Bronchial epithelial cell (primary cell): ENCODE measurements around the gene SLC46A3. TPM values are rescaled to one million over a fixed set of nuclear protein-coding genes. Genes with fewer than 3 reads are reported as not detected.

Experiments used
- DNase-seq: peaks from one replicate; pipeline ENCODE4 v3.0.0-alpha.2; 2010; ENCODE audit warnings: low read depth
- FAIRE-seq: peaks from 2 replicates; lab custom pipeline; 2011; peaks lifted over from hg19 to GRCh38; lab: Jason Lieb, UNC
- H3K27me3 ChIP-seq: 2 replicates; pipeline ENCODE4 v1.5.1; 2011; ENCODE audit warnings: low read length; ENCODE audit not compliant: control insufficient read depth, insufficient read depth
- H3K36me3 ChIP-seq: 2 replicates; pipeline ENCODE4 v1.5.1; 2011; ENCODE audit warnings: low read length; ENCODE audit not compliant: control insufficient read depth, insufficient read depth
- H3K4me3 ChIP-seq: 2 replicates; pipeline ENCODE4 v1.5.1; 2011; ENCODE audit warnings: mild to moderate bottlenecking, low read depth, low read length, control low read depth
- CTCF ChIP-seq: IDR thresholded peaks from 2 replicates; pipeline ENCODE4 v1.5.1; 2011; ENCODE audit warnings: mild to moderate bottlenecking, moderate library complexity, low read length, control low read depth, inconsistent platforms; ENCODE audit not compliant: insufficient read depth, severe bottlenecking
- total RNA-seq: library from RNA; depleted of rRNA; stranded (reverse); fragments of >200 nt; gene quantifications from 2 replicates; pipeline ENCODE4 v1.2.1, GENCODE V29; 2014

SLC46A3 gene
- total RNA-seq, 1 donor from 2014 or later, result 0.79 TPM

GRCh38 chr13:28753946-28754345, 35.2 kb upstream of the SLC46A3 start:
- FAIRE-seq (no peak), DNase-seq (no peak)
- TF ChIP-seq CTCF, result no peak
- H3K4me3 ChIP-seq, result no peak overlapping the region
- no peaks in the 10 kb centered on the region for H3K36me3 ChIP-seq
- no peaks in the 10 kb centered on the region for H3K27me3 ChIP-seq

- FAIRE-seq, result no peak
- no peaks in the 10 kb centered on the region for H3K27me3 ChIP-seq
- TF ChIP-seq CTCF, result no peak
- peak; percentile 91 for DNase-seq
- no peaks in the 10 kb centered on the region for H3K36me3 ChIP-seq
- H3K4me3 ChIP-seq, result no peak overlapping the region
Measured at GRCh38 chr13:28753208-28753892, 34.6 kb upstream of the SLC46A3 start.

- H3K36me3 ChIP-seq, result no peaks in the 10 kb centered on the region
- no peak for TF ChIP-seq CTCF
- FAIRE-seq, result no peak
- H3K27me3 ChIP-seq, result no peaks in the 10 kb centered on the region
- no peak for DNase-seq
- no peak overlapping the region for H3K4me3 ChIP-seq
Measured at GRCh38 chr13:28751175-28751960, 32.6 kb upstream of the SLC46A3 start.

GRCh38 chr13:28750187-28751045, 31.6 kb upstream of the SLC46A3 start:
- TF ChIP-seq CTCF, result no peak
- Histone ChIP-seq H3K36me3 (no peaks in the 10 kb centered on the region), H3K27me3 (no peaks in the 10 kb centered on the region), H3K4me3 (no peak overlapping the region)
- peak; percentile 66 for DNase-seq
- no peak for FAIRE-seq

GRCh38 chr13:28747851-28748250, 29.1 kb upstream of the SLC46A3 start:
- FAIRE-seq (no peak), DNase-seq (no peak)
- TF ChIP-seq CTCF, result no peak
- no peak overlapping the region for H3K4me3 ChIP-seq
- H3K36me3 ChIP-seq, result no peaks in the 10 kb centered on the region
- no peaks in the 10 kb centered on the region for H3K27me3 ChIP-seq
